ENCODE measurements around the gene ZNF487. TPM values are rescaled to one million over a fixed set of nuclear protein-coding genes. Genes with fewer than 3 reads are reported as not detected.
A peak's percentile ranks its signal among the peaks of the same experiment; 100 is the strongest.

Gene ZNF487
- total and polyA plus RNA-seq, 2 of the 13 experiments (the other 11 are each of a cell fraction or from before 2014, with no cell fraction given), result 7.4 to 8.8 TPM

- TF ChIP-seq CREM (IDR thresholded peaks at IDR 0.05), result peak; percentile 64; the same call in 1 of the 2 replicates
- no peak for TF ChIP-seq CREM (CRISPR knock-in tag; IDR thresholded peaks at IDR 0.05)
- TF ChIP-seq ZNF83 (CRISPR knock-in tag; IDR thresholded peaks at IDR 0.05; ENCODE audit: borderline replicate concordance), result no peak
- TF ChIP-seq, protein P1, sequence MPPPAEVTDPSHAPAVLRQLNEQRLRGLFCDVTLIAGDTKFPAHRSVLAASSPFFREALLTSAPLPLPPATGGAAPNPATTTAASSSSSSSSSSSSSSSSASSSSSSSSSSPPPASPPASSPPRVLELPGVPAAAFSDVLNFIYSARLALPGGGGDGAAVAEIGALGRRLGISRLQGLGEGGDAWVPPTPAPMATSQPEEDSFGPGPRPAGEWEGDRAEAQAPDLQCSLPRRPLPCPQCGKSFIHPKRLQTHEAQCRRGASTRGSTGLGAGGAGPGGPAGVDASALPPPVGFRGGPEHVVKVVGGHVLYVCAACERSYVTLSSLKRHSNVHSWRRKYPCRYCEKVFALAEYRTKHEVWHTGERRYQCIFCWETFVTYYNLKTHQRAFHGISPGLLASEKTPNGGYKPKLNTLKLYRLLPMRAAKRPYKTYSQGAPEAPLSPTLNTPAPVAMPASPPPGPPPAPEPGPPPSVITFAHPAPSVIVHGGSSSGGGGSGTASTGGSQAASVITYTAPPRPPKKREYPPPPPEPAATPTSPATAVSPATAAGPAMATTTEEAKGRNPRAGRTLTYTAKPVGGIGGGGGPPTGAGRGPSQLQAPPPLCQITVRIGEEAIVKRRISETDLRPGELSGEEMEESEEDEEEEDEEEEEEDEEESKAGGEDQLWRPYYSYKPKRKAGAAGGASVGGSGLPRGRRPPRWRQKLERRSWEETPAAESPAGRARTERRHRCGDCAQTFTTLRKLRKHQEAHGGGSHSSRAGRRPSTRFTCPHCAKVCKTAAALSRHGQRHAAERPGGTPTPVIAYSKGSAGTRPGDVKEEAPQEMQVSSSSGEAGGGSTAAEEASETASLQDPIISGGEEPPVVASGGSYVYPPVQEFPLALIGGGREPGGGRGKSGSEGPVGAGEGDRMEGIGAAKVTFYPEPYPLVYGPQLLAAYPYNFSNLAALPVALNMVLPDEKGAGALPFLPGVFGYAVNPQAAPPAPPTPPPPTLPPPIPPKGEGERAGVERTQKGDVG (CRISPR knock-in tag; IDR thresholded peaks at IDR 0.05; ENCODE audit: borderline replicate concordance), result no peak
- TF ChIP-seq, protein P2, sequence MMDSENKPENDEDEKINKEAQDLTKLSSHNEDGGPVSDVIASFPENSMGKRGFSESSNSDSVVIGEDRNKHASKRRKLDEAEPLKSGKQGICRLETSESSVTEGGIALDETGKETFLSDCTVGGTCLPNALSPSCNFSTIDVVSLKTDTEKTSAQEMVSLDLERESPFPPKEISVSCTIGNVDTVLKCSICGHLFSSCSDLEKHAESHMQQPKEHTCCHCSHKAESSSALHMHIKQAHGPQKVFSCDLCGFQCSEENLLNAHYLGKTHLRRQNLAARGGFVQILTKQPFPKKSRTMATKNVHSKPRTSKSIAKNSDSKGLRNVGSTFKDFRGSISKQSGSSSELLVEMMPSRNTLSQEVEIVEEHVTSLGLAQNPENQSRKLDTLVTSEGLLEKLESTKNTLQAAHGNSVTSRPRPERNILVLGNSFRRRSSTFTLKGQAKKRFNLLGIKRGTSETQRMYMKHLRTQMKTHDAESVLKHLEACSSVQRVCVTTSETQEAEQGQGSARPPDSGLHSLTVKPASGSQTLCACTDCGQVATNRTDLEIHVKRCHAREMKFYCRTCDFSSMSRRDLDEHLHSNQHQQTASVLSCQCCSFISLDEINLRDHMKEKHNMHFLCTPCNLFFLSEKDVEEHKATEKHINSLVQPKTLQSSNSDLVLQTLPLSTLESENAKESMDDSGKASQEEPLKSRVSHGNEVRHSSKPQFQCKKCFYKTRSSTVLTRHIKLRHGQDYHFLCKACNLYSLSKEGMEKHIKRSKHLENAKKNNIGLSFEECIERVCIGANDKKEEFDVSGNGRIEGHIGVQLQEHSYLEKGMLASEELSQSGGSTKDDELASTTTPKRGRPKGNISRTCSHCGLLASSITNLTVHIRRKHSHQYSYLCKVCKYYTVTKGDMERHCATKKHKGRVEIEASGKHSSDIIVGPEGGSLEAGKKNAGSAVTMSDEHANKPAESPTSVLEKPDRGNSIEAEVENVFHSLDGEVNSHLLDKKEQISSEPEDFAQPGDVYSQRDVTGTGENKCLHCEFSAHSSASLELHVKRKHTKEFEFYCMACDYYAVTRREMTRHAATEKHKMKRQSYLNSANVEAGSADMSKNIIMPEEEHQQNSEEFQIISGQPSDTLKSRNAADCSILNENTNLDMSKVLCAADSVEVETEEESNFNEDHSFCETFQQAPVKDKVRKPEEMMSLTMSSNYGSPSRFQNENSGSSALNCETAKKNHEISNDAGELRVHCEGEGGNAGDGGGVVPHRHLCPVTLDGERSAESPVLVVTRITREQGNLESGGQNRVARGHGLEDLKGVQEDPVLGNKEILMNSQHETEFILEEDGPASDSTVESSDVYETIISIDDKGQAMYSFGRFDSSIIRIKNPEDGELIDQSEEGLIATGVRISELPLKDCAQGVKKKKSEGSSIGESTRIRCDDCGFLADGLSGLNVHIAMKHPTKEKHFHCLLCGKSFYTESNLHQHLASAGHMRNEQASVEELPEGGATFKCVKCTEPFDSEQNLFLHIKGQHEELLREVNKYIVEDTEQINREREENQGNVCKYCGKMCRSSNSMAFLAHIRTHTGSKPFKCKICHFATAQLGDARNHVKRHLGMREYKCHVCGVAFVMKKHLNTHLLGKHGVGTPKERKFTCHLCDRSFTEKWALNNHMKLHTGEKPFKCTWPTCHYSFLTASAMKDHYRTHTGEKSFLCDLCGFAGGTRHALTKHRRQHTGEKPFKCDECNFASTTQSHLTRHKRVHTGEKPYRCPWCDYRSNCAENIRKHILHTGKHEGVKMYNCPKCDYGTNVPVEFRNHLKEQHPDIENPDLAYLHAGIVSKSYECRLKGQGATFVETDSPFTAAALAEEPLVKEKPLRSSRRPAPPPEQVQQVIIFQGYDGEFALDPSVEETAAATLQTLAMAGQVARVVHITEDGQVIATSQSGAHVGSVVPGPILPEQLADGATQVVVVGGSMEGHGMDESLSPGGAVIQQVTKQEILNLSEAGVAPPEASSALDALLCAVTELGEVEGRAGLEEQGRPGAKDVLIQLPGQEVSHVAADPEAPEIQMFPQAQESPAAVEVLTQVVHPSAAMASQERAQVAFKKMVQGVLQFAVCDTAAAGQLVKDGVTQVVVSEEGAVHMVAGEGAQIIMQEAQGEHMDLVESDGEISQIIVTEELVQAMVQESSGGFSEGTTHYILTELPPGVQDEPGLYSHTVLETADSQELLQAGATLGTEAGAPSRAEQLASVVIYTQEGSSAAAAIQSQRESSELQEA (CRISPR knock-in tag; IDR thresholded peaks at IDR 0.05; ENCODE audit: not compliant biosample characterization), result no peak
- TF ChIP-seq AGO1 (IDR thresholded peaks at IDR 0.05; ENCODE audit: low read depth, low read length, poor library complexity, severe bottlenecking), result no peak
- no peak for TF ChIP-seq BRD4 (CRISPR knock-in tag; IDR thresholded peaks at IDR 0.05)
- TF ChIP-seq, protein P3, sequence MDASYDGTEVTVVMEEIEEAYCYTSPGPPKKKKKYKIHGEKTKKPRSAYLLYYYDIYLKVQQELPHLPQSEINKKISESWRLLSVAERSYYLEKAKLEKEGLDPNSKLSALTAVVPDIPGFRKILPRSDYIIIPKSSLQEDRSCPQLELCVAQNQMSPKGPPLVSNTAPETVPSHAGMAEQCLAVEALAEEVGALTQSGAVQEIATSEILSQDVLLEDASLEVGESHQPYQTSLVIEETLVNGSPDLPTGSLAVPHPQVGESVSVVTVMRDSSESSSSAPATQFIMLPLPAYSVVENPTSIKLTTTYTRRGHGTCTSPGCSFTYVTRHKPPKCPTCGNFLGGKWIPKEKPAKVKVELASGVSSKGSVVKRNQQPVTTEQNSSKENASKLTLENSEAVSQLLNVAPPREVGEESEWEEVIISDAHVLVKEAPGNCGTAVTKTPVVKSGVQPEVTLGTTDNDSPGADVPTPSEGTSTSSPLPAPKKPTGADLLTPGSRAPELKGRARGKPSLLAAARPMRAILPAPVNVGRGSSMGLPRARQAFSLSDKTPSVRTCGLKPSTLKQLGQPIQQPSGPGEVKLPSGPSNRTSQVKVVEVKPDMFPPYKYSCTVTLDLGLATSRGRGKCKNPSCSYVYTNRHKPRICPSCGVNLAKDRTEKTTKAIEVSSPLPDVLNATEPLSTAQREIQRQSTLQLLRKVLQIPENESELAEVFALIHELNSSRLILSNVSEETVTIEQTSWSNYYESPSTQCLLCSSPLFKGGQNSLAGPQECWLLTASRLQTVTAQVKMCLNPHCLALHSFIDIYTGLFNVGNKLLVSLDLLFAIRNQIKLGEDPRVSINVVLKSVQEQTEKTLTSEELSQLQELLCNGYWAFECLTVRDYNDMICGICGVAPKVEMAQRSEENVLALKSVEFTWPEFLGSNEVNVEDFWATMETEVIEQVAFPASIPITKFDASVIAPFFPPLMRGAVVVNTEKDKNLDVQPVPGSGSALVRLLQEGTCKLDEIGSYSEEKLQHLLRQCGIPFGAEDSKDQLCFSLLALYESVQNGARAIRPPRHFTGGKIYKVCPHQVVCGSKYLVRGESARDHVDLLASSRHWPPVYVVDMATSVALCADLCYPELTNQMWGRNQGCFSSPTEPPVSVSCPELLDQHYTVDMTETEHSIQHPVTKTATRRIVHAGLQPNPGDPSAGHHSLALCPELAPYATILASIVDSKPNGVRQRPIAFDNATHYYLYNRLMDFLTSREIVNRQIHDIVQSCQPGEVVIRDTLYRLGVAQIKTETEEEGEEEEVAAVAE (CRISPR knock-in tag; IDR thresholded peaks at IDR 0.05; ENCODE audit: borderline replicate concordance), result peak; percentile 61; the same call in 1 of the 2 replicates
- TF ChIP-seq, protein P4, sequence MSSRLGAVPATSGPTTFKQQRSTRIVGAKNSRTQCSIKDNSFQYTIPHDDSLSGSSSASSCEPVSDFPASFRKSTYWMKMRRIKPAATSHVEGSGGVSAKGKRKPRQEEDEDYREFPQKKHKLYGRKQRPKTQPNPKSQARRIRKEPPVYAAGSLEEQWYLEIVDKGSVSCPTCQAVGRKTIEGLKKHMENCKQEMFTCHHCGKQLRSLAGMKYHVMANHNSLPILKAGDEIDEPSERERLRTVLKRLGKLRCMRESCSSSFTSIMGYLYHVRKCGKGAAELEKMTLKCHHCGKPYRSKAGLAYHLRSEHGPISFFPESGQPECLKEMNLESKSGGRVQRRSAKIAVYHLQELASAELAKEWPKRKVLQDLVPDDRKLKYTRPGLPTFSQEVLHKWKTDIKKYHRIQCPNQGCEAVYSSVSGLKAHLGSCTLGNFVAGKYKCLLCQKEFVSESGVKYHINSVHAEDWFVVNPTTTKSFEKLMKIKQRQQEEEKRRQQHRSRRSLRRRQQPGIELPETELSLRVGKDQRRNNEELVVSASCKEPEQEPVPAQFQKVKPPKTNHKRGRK (CRISPR knock-in tag; IDR thresholded peaks at IDR 0.05), result no peak
Measured at GRCh38 chr10:43417950-43418768, 18.8 kb upstream of the ZNF487 start (continued).

Data from HepG2 (cell line).